Myocyte (in vitro differentiated cells): ENCODE data around the gene HRG. TPM values are rescaled to one million over a fixed set of nuclear protein-coding genes. Genes with fewer than 3 reads are reported as not detected.
A peak's percentile ranks its signal among the peaks of the same experiment; 100 is the strongest.
"Not testable (repeated sequence)": the region's sequence is repeated elsewhere in the genome, so short reads cannot be mapped to it uniquely, and the experiment has no call there.

ENCODE experiments used
- DNase-seq: peaks from one replicate; pipeline ENCODE4 v3.0.0-alpha.2; 2012; ENCODE audit warnings: low read depth
- total RNA-seq: library from RNA; depleted of rRNA; stranded (reverse); fragments of >200 nt; gene quantifications from 2 replicates; pipeline ENCODE4 v1.2.3, GENCODE V29; 2014

The HRG gene
- total RNA-seq, 1 donor from 2014 or later: not detected

DNA sequence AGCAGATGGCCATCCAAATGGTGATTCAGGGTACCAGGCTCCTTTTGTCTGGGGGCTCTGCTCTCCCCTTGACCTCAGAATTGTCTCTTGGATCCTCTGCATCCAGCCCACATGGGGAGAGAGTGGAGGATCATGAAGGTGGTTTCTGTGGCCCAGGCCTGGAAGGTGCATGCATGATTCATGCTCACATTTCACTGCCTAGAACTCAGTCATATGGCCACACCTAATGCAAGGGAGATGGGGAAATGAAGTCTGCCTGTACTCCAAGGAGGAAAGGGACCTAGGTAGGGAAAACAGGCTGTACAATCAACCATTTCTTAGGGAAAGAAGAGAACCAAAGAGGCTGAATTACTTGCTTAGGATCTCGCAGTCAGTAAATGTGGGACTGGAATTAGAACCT is 15.1 kb downstream of the HRG start:
- DNase-seq: no peak

DNA sequence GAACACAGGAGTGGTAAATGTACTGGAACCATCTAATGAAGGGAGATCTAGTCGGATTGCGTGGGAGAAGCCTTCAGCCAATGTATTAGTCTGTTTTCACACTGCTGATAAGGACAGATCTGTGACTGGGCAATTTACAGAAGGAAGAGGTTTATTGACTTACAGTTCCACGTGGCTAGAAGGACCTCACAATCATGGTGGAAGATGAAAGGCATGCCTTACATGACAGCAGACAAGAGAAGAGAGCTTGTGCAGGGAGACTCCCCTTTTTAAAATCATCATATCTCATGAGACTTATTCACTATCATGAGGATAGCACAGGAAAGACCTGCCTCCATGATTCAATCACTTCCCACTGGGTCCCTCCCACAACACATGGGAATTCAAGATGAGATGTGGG is 17.0 kb downstream of the HRG start:
- no peak for DNase-seq

DNA sequence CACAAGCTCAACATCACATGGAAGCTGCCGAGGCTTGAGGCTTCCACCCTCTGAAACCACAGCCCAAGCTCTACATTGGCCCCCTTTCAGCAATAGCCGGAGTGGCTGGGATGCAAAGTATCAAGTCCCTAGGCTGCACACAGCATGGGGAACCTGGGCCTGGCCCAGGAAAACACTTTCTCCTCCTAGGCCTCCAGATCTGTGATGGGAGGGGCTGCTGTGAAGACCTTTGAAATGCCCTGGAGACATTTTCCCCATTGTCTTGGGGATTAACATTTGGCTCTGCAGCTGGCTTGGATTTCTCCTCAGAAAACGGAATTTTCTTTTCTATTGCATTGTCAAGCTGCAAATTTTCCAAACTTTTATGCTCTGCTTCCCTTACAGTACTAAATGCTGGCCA is 18.2 kb downstream of the HRG start:
- DNase-seq: no peak

DNA sequence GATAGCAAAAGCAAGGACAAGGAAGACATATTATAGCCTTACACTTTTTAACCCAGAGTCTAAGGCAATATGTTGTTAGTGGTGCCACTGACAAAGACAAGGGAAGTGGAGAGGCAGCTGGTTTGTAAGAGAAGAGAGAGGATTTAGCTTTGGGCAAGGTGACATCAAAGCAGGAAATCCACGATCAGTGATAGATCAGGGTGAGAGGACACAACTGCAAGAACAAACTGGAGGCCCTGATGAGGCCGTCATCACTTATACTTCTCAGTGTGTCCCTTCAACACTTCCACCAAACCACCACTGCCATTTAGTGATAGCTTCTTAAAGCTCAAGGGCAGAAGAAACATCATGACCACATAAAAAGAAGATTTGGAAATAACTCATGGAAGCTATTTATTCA is 20.7 kb downstream of the HRG start:
- not testable (repeated sequence) for DNase-seq

DNA sequence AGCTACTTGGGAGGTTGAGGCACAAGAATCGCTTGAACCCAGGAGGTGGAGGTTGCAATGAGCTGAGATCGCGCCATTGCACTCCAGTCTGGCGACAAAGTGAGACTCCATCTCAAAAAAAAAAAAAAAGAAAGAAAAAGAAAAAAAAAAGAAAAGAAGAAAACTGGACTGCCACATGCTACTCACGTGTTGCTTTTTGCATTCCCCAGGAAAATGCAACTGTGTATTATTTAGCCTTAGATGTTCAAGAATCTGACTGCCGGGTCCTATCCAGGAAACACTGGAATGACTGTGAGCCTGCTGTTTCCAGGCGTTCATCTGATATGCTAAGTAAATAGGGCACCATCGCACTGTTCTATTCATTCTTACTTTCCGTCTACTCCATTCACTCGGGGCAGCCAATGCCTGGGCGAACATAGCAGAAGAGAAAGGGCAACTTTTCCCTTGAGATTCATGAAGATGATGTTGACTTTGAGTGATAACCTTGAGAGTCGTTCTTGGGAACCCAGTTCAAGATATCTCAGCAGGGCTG is 21.4 kb downstream of the HRG start:
- no peak for DNase-seq

DNA sequence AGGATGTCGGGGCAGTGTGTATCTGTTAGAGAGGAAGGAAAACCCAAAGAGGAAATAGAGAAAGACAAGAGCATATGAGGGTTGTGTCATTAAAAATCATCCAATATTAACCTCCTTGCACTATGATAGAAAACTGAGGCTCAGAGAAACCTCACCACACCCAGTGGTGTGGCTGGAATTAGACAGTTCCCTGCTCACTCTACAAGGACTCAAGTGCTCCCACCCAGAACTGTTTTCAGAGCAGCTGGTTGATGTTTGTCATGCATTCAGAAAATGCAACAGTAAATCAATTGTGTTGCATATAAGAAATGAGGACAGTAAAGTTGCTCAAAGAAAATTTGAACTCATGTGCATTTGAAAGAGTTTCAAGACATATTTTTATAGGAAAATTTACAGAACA is 24.5 kb downstream of the HRG start:
- not testable (repeated sequence) for DNase-seq

DNA sequence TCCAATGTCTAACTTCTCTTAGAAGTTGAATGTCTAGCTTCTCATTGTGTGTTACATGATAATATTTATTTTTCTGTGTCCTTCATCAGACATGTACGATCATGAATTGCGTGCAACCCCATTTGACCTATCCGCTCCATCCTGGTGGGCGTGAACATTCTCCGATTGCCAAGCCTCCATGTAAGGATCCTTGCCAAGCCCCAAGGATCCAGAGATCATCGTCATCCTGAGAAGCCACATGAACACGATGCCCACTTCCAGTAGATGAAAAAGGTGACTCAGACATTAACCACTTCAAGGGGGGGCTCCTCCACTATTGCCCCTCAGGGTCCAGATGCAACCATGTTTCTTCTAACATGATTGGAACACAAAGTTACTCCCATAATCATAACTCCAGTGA is 25.9 kb downstream of the HRG start:
- no peak for DNase-seq

DNA sequence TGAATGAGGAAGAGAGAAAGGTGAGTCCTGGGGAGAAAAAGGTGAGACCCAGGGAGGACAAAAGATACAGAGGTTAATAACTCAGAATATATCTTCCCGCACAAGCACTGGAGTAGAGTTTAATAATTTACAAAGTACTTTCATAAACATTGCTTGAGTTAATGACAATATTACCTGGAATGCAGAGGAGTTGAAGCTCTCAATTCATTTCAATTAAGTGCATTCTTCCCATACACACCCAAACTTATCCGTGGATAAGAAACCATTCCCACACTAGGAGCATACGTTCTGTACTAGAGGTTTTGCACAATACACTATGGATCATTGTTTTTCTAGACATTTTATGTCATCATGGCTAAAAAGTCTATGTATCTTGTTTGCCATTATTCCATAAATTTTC is 28.0 kb downstream of the HRG start:
- no peak for DNase-seq

DNA sequence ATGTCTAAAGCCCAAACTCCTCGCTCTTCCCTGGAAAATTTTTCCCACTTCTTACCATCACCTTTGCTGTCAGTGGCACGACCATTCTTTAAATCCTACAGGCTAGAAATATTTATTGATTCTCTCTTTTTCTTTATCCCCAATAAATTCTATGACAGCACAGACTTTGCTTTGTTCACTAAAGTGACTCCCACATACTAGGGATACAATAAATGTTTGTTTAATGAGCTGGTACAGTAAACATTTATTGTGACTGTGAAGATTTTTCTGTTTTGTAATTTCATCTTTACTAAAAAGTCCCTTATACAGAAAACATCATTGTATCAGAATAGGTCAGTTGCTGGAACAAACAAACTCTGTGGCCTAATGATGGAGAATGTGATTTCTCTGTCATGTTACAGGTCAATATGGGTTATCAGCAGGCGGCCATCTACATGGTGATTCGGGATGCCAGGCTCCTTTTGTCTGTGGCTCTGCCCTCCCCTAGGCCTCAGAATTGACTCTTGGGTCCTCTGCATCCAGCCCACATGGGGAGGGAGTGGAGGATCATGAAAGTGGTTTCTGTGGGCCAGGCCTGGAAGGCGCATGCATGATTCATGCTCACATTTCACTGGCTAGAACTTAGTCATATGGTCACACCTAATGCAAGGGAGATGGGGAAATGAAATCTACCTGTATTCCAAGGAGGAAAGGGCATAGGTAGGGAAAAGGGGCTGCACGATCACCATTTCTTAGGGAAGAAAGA is 28.6 kb downstream of the HRG start:
- DNase-seq: peak; percentile 13

DNA sequence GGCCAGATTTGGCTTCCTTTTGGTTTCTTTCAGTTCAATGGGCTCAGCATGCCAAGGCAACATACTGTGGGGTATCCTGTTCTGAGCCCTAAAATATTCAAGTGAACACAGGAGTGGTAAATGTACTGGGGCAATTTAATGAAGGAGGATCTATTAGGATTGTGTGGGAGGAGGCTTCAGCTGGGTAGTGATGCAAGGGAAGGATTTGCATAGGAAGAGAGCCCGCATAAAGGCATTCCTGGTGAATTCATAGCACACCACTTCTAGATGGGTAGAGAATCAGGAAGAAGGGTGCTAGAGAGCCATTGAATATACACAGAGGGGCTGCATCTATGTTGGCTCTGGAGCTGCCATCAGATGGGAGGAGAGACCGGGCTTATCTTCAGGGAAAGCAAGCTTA is 30.7 kb downstream of the HRG start:
- DNase-seq: no peak

DNA sequence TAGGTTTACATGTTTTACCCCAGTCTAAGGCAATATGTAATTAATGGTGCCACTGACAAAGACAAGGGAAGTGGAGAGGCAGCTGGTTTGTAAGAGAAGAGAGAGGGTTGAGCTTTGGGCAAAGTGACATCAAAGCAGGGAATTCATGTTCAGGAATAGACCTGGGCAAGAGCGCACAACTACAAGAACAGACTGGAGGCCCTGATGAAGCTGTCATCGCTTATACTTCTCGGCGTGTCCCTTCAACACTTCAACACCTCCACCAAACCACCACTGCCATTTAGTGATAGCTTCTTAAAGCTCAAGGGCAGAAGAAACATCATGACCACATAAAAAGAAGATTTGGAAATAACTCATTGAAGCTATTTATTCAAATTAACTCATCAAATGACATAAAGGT is 31.7 kb downstream of the HRG start:
- no peak for DNase-seq

DNA sequence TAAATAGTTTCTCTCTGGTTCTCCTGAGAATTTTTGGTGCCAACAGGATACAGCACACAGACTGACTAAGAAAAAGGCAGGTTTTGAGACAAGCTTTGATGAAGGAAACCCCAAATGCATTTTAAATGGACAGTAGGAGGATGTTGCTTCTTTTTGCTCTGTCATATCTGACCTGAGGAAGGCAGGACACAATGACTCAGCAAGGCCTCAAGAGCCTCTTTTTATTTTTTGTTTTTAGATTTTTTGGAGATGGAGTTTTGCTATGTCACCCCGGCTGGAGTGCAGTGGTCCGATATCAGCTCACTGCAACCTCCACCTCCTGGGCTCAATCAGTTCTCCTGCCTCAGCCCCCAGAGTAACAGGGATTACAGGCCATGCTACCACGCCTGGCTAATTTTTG is 34.5 kb downstream of the HRG start:
- no peak for DNase-seq

DNA sequence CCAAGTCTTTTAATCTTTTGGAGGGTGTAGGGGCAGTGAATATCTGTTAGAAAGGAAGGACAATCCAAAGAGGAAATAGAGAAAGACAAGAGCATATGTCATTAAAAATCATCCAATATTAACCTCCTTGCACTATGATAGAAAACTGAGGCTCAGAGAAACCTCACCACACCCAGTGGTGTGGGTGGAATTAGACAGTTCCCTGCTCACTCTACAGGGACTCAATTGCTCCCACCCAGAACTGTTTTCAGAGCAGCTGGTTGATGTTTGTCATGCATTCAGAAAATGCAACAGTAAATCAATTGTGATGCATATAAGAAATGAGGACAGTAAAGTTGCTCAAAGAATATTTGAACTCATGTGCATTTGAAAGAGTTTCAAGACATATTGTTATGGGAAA is 36.6 kb downstream of the HRG start:
- not testable (repeated sequence) for DNase-seq

DNA sequence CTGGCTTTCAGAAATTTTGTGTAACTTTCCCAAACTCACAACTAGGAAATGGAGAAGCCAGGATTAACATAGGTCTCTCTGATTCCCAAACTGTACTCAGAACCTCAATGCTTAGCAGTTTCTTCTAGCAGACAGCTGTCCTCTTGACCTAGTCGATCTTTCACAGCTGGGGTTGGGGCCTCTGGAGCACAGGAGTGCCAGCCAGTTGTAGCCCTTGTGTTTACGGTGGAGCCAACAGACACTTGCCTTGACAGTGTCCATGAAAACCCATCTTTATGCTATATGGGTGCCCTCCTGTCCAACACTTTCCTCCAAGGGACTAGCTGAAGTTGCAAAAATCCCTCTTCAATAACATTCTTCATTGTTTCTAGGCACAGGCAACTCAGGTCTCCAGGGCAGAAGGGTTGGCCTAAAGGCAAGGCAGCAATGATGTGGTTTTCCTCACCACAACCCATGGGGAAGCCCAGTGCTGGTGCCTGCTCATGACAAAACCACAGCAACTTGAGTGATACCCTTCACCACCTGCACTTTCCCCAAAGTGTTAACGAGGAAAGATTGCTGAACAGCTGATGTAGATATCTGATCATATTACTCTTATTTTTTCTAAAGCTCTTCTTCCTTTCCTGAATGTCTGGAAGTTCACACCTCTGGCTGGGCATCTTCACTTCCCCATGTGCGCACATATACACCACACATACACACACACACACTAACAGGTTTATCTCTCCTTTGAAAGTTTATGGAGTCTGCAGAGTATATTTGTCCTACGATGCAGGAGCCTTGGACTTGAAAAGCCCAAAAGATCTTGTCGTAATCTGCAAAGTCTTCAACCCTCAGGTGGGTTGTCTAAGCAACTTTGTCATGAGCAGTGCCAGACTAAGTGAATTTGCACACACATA is 40.3 kb downstream of the HRG start:
- DNase-seq: peak; percentile 67

DNA sequence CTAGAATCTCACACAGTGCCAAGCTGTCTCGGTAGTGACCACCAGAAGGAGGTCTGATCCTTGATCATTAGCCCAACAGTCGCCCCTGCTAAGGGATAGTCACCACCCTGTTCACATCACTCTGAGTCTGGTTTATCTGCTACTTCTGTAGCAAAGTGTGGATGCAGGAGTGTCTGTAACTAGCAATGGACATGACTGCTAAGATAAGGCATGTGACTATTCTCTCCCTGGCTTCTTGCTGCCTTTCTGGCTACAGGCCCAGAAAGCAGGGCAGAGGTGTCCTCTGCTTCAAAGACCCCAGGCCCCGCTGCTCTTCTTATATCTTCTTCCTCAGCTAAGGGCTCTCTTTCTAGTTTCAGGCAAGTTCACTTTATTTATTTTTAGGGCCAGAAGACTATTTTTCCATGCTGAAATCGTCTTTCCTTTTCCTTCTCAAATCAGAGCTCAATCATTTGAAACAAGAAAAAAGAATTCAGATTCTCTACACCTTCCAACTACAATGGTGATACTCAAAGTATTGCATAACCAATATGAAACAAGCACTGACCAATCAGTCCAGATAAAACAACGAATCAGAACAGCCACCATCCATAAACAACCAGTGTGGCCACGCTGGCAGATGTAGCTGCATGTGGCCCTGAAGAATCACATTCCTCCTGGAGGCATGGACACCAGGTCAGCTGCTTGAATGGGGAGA is 43.3 kb downstream of the HRG start:
- DNase-seq: peak; percentile 8

DNA sequence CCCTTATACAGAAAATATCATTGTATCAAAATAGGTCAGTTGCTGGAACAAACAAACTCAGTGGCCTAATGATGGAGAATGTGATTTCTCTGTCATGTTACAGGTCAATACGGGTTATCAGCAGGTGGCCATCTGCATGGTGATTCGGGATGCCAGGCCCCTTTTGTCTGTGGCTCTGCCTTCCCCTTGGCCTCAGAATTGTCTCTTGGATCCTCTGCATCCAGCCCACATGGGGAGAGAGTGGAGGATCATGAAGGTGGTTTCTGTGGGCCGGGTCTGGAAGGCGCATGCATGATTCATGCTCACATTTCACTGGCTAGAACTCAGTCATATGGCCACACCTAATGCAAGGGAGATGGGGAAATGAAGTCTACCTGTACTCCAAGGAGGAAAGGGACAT is 44.9 kb downstream of the HRG start:
- DNase-seq: not testable (repeated sequence)

DNA sequence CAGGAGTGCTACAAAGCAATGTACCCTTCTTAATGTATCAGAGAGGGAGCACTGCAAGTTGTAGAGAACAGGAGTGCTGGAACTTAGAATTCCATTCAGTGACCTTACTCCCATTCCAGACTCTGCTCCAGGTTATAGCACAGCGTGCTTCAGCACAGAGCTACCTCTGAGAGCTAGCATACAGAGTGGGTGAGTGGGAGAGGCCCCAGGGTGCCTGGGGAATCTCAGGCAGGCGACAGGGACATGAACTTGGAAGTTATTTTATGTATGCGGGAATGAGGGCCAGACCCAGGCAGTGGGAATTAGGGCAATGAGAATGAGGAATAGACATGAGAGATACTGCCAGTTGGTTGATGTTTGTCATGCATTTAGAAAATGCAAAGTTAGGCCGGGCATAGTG is 47.7 kb downstream of the HRG start:
- no peak for DNase-seq

DNA sequence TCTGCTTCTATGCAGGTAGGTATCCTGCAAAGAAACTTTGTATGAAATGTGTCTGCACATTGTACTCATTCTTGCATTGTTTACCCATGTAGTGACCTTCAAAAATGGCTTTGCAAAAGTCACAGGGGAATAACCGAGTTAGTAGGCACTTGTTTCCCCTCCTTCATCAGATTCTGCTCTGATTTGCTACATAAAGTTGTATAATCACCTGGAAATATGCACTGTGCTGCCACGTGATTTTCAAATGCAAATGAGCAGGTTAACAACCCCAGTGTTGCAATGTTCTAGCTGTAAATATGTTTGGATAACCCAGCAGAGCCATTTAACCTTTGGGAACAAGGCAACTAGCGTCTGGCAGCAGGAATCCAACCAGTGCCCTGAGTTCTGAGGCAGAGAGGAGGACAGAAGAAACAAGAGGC is 51.2 kb downstream of the HRG start, which contains the start of gene KNG1:
Gene KNG1, plus strand, starts transcription at position 321 of the 419 bp plus-strand sequence. CDS start 184 bp downstream, outside the sequence.
- no peak for DNase-seq

DNA sequence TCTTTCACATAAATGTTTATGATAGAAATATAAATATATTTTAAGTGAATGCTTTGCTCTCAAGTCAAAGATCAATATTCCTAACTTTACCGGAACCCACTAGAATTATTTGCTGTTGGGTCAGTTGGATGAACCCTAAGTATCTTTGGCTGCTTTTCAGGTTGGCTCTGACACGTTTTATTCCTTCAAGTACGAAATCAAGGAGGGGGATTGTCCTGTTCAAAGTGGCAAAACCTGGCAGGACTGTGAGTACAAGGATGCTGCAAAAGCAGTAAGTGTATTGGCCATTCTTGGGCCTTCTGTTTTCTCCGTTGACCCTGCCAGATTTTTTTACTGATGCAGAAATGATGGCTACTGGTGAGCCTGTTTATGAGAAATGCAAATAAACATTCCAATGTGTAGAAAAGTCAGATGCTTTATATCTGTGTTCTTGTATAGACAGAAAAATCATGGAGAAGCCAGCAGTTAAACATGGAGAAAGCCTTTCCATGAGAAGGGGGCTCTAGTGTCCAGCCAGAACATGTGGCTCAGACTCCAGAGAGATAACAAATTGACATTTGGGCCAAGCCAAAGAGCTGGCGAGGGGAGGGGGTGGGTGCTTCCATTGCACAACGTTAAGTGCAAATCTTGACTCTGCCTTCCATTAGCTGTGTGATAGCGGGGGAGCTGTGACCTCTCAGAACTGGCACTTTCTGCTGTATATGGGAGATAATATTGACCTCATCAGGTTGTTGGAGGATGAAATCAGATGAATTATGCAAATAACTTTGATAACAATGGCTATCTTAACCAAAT is 54.3 kb downstream of the HRG start:
- DNase-seq: no peak

DNA sequence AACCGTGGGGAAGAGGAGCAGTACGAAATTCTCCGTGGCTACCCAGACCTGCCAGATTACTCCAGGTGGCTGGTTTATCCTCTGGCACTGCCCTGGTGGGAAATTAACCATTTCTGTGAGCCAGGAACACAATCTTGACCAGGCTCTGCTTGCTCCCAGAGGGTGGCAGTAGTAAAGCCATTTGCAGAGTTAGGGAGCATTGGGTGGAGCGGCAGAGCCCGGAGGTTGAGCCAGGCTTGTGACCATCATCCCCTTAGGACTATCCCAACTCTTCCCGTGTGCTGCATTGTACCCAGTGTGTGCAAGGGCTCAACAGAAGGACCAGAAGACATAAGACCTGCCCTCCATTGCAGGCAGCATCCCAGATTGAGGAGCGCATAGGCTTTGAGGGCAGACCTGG is 56.6 kb downstream of the HRG start:
- no peak for DNase-seq

DNA sequence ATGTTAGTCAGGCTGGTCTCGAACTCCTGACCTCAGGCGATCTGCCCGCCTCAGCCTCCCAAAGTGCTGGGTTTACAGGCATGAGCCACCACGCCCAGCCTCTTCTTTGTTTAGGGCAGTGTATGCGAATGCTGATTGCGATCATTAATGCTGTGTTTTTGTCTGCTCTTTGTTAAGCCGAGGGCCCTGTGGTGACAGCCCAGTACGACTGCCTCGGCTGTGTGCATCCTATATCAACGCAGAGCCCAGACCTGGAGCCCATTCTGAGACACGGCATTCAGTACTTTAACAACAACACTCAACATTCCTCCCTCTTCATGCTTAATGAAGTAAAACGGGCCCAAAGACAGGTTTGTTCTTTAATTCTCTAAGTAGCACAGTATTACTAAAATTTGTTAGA is 59.1 kb downstream of the HRG start:
- no peak for DNase-seq
